Stimulated activated CD4-positive, alpha-beta T cell treated with anti-CD3 and anti-CD28 coated beads, Interleukin-4, amount 100 ng/mL, for 1 hour (primary cell): ENCODE measurements around the gene KLK3.
A peak's percentile ranks its signal among the peaks of the same experiment; 100 is the strongest.

Experiments
- DNase-seq: peaks from one replicate; pipeline ENCODE4 v3.0.0-alpha.2; 2020

Gene KLK3

DNA sequence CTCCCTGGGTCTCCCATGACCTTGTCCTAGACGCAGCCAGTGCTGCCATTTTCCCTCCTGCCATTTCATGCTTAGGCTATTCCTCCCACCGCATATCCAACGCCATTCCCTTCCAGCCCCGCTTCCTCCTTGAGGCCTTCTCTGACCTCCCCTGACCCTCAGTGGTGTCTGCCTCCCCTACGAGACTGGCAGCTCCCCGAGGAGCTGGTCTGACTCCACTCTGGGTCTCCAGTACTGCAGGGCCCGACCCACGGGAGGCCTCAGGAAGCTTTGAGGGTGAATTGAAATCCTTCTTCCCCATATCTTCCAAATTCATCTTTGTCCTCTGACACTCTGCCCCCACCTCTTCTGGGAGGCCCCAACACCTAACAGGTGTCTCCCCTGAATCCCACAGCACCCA is 22.0 kb upstream of the KLK3 start:
- DNase-seq: no peak

GRCh38 chr19:50833117-50833801 is 21.5 kb upstream of the KLK3 start, which contains the start of gene KLK15:
Gene KLK15 (minus strand): TSS chr19:50833574. CDS start chr19:50831492, 2,082 bp downstream.
- no peak for DNase-seq

- DNase-seq: no peak
Observed at GRCh38 chr19:50833802-50834167, 20.9 kb upstream of the KLK3 start.

- no peak for DNase-seq
Observed at GRCh38 chr19:50835103-50835784, 19.5 kb upstream of the KLK3 start.

DNA sequence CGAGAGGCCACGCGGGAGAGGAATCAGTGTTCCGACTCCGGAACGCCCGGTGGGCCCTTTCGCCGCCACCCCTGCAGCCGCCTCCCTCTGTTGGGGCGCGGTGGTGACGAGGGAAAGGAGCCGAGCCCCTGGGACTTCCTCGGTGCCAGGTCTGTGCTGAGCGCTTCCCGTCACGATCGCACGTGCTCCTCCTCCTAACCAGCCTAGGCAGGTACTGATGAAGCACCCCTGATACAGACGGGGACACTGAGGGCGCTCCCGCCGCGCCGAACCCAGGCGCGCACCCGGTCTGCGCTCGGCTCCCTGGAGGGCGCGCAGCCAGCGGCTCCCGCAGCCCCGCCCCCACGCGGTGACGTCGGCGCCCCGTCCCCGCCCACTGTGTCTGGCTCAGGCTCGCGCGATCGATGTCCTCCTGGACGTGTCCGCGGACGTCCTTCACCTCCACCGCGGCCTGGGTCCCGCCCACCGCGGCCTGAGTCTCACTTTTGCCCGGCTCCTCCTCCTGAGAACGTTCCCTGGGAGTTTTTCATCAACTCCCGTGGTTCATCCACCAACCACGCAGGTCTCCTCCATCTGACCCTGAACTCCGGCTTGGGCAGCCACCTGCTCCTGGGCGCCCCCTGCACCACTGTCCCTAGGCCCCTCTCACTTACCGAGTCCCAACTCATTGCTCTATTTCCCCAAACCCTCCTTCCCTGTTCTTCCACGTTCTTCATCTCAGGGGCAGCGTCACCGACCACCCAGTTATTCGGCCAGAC is 18.8 kb upstream of the KLK3 start:
- peak; percentile 77 for DNase-seq

- no peak for DNase-seq
Observed at GRCh38 chr19:50836543-50837195, 18.0 kb upstream of the KLK3 start.

DNA sequence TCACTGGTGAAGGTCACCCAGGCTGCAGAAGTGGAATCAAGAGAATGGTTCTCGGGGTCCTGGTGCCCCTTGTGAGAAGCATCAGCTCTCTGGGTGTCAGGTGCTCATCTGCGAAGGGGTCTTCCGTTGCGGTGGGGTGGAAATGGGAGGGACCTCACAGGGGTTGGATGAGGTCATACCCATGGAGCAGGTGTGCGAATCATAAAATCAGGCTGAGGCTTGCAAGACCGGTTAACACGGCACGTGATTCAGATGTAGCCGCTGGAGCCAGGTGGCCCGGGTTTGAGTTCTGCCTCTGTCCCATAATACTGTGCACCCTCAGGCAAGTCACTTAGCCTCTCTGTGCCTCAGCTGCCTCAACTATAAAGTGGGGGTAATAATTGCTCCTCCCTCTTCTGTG is 17.4 kb upstream of the KLK3 start:
- no peak for DNase-seq

DNA sequence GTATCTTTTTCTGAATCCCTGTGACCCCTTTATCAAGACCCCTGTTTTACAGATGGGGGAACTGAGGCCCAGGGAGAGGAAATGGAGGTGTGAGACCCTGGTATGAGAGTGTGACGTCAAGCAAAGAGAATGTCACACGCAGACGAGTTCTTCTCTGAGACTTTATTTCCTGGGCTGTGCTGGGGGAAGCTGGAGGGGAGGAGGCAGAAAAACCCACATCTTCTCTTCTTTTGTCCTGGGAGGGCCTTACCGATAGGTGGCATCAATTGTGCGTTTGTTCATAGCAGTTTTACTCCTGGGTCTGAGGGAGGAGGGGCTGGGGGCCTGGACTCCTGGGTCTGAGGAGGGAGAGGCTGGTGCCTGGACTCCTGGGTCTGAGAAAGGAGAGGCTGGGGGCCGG is 16.5 kb upstream of the KLK3 start:
- no peak for DNase-seq

DNA sequence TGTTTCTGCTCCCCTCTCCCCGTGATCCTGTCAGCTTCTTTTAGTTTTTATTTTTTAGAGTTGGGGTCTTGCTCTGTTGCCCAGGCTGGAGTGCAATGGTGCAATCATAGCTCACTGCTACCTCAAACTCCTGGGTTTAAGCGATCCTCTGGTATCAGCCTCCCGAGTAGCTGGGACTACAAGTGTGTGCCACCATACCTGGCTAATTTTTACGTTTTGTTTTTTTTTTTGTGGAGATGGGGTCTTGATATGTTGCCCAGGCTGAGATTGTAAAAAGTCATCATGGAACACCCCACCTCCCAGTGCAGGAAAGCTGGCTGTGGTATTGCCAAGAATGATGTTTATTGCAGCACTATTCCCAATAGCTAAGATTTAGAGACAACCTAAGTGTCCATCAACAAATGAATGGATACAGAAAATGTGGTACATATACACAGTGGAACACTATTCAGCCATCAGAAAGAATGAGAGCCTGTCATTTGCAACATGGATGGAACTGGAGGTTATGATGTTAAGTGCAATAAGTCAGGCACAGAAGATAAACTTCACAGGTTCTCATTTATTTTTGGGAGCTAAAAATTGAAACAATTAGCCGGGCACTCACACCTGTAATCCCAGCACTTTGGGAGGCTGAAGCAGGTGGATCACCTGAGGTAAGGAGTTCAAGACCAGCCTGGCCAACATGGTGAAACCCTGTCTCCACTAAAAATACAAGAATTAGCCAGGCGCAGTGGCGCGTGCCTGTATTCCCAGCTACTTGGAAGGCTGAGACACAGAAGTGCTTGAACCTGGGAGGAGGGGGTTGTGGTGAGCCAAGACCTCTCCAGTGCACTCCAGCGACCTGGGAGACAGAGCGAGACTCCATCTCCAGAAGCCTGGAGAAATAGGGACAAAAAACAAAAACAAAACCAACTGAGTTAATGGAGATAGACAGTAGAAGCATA is 14.7 kb upstream of the KLK3 start:
- no peak for DNase-seq

- no peak for DNase-seq
Observed at GRCh38 chr19:50842130-50842529, 12.6 kb upstream of the KLK3 start.

DNA sequence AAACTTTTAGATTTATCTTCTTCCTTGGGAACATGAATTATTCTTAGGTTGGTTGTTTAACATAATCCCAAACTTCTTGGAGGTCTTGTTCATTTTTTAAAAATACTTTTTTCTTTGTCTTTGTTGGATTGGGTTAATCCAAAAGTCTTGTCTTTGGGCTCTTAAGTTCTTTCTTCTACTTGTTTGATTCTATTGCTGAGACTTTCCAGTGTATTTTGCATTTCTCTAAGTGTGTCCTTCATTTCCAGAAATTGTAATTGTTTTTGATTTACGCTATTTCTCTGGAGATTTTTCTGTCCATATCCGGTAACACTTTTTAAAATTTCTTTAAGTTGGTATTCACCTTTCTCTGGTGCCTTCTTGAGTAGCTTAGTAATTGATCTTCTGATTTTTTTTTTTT is 11.5 kb upstream of the KLK3 start:
- DNase-seq: no peak

DNA sequence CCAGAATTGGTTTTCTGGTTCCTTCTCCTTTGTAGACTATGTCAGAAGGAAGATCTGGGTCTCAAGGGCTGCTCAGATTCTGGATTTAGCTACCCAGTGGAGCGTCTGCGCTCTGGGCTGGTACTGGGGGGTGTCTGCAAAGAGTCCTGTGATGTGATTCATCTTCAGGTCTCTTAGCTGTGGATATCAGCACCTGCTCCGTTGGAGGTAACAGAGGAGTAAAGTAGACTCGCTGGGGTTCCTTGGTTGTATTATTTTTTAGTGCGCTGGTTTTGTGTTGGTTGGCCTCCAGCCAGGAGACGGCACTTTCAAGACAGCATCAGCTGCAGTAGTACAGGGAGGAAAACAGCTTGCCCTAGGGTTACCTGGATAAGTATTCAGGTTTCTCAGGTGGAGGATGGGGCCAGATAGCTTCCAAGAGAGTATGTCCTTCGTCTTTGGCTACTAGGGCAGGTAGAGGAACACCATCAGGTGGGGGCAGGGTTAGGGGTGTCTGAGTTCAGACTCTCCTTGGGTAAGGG is 11.0 kb upstream of the KLK3 start:
- no peak for DNase-seq

GRCh38 chr19:50844296-50844935 is 10.3 kb upstream of the KLK3 start:
- DNase-seq: no peak

- DNase-seq: no peak
Observed at GRCh38 chr19:50850738-50851137, 4.0 kb upstream of the KLK3 start.

DNA sequence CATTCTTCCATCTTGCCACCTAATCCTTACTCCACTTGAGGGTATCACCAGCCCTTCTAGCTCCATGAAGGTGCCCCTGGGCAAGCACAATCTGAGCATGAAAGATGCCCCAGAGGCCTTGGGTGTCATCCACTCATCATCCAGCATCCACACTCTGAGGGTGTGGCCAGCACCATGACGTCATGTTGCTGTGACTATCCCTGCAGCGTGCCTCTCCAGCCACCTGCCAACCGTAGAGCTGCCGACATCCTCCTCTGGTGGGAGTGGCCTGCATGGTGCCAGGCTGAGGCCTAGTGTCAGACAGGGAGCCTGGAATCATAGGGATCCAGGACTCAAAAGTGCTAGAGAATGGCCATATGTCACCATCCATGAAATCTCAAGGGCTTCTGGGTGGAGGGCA is 3.1 kb upstream of the KLK3 start:
- DNase-seq: no peak

DNA sequence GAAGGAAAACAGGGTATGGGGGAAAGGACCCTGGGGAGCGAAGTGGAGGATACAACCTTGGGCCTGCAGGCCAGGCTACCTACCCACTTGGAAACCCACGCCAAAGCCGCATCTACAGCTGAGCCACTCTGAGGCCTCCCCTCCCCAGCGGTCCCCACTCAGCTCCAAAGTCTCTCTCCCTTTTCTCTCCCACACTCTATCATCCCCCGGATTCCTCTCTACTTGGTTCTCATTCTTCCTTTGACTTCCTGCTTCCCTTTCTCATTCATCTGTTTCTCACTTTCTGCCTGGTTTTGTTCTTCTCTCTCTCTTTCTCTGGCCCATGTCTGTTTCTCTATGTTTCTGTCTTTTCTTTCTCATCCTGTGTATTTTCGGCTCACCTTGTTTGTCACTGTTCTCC is 2.7 kb downstream of the KLK3 start:
- no peak for DNase-seq

GRCh38 chr19:50858886-50859285 is 4.2 kb downstream of the KLK3 start:
- DNase-seq: no peak

DNA sequence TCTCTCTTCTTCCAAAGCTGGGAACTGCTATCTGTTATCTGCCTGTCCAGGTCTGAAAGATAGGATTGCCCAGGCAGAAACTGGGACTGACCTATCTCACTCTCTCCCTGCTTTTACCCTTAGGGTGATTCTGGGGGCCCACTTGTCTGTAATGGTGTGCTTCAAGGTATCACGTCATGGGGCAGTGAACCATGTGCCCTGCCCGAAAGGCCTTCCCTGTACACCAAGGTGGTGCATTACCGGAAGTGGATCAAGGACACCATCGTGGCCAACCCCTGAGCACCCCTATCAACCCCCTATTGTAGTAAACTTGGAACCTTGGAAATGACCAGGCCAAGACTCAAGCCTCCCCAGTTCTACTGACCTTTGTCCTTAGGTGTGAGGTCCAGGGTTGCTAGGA is 5.1 kb downstream of the KLK3 start:
- no peak for DNase-seq

DNA sequence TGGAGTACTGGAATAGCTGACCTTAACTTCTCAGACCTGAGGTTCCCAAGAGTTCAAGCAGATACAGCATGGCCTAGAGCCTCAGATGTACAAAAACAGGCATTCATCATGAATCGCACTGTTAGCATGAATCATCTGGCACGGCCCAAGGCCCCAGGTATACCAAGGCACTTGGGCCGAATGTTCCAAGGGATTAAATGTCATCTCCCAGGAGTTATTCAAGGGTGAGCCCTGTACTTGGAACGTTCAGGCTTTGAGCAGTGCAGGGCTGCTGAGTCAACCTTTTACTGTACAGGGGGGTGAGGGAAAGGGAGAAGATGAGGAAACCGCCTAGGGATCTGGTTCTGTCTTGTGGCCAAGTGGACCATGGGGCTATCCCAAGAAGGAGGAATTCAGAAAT is 6.3 kb downstream of the KLK3 start:
- no peak for DNase-seq

DNA sequence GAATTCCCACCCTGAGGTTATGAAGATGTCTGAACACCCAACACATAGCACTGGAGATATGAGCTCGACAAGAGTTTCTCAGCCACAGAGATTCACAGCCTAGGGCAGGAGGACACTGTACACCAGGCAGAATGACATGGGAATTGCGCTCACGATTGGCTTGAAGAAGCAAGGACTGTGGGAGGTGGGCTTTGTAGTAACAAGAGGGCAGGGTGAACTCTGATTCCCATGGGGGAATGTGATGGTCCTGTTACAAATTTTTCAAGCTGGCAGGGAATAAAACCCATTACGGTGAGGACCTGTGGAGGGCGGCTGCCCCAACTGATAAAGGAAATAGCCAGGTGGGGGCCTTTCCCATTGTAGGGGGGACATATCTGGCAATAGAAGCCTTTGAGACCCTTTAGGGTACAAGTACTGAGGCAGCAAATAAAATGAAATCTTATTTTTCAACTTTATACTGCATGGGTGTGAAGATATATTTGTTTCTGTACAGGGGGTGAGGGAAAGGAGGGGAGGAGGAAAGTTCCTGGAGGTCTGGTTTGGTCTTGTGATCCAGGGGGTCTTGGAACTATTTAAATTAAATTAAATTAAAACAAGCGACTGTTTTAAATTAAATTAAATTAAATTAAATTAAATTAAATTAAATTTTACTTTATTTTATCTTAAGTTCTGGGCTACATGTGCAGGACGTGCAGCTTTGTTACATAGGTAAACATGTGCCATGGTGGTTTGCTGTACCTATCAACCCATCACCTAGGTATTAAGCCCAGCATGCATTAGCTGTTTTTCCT is 7.0 kb downstream of the KLK3 start:
- DNase-seq: no peak

- DNase-seq: no peak
Observed at GRCh38 chr19:50869479-50869878, 14.8 kb downstream of the KLK3 start.
